Large intestine (tissue), 12 donors: ENCODE results near the gene ACER2. TPM values are rescaled to one million over a fixed set of nuclear protein-coding genes. Genes with fewer than 3 reads are reported as not detected.

Experiments
- DNase-seq, 2 donors: peaks; one replicate each; pipeline versions ENCODE4 v3.0.0 to v3.0.0-alpha.2; 2013
- H3K27ac ChIP-seq: one replicate; pipeline ENCODE4 v1.5.1; 2013; ENCODE audit warnings: low read length
- H3K27me3 ChIP-seq: 2 replicates; pipeline ENCODE4 v1.6.1; 2013; ENCODE audit warnings: low read length; ENCODE audit not compliant: control insufficient read depth, insufficient read depth
- H3K36me3 ChIP-seq: 2 replicates; pipeline ENCODE4 v1.6.1; 2013; ENCODE audit warnings: low read length; ENCODE audit not compliant: control insufficient read depth, insufficient read depth
- H3K4me1 ChIP-seq: one replicate; pipeline ENCODE4 v1.6.1; 2013; ENCODE audit warnings: low read length; ENCODE audit not compliant: control insufficient read depth, insufficient read depth
- H3K4me3 ChIP-seq: one replicate; pipeline ENCODE4 v1.5.1; 2013; ENCODE audit warnings: low read length
- H3K9me3 ChIP-seq: one replicate; pipeline ENCODE4 v1.6.1; 2013; ENCODE audit warnings: mild to moderate bottlenecking, low read depth, low read length, moderate library complexity; ENCODE audit not compliant: control insufficient read depth
- WGBS: methylation state at CpG from one replicate; pipeline ENCODE4 v1.1.5; 2013; ENCODE audit warnings: low lambda C conversion rate; ENCODE audit not compliant: insufficient coverage; 5-methylcytosine and 5-hydroxymethylcytosine counted together
- long read RNA-seq, 11 donors: transcript quantifications; one replicate each; lab custom pipeline, GENCODE V29; 2026
- polyA plus RNA-seq: library from polyadenylated mRNA; unstranded; fragments of 120-200 nt; gene quantifications from one replicate; pipeline ENCODE4 v1.2.1, GENCODE V29; 2013

ACER2 gene
- polyA plus RNA-seq, result 3.5 TPM
- long read RNA-seq, donor 1, result 0 reads
- long read RNA-seq, donor 2, partial matches to known transcripts, result 0 of 1 reads
- long read RNA-seq, donor 2, other reads (novel, unspliced or antisense), result 0 of 1 reads
- long read RNA-seq, donor 3, result 0 reads
- long read RNA-seq, donor 4, result 0 reads
- long read RNA-seq, donor 5, result 0 reads
- long read RNA-seq, donor 6, partial matches to known transcripts, result 0 of 3 reads
- long read RNA-seq, donor 6, other reads (novel, unspliced or antisense), result 0 of 3 reads
- long read RNA-seq, donor 7, partial matches to known transcripts, result 0 of 2 reads
- long read RNA-seq, donor 7, other reads (novel, unspliced or antisense), result 0 of 2 reads
- long read RNA-seq, donor 8, partial matches to known transcripts, result 0 of 2 reads
- long read RNA-seq, donor 8, other reads (novel, unspliced or antisense), result 0 of 2 reads
- long read RNA-seq, donor 9, result 0 reads
- long read RNA-seq, donor 10, partial matches to known transcripts, result 0 of 3 reads
- long read RNA-seq, donor 10, other reads (novel, unspliced or antisense), result 0 of 3 reads
- long read RNA-seq, donor 11, result 0 reads

GRCh38 chr9:19408693-19409400, at the start of gene ACER2:
TSS of gene ACER2 (plus strand) at chr9:19409009. CDS start at chr9:19409085, 76 bp downstream.
- Histone ChIP-seq H3K36me3 (no peaks in the 10 kb centered on the region), H3K9me3 (no peaks in the 10 kb centered on the region), H3K4me3 (peak within 1 kb of the TSS; percentile 79), H3K27ac (peak within 1 kb of the TSS; percentile 45), H3K27me3 (no peaks in the 10 kb centered on the region), H3K4me1 (peaks cover 19% of the 10 kb centered on the region)
- 0% methylated on average over 1 of the region's 61 CpGs for WGBS
- DNase-seq, result peak; percentile 93 to 95

GRCh38 chr9:19369107-19369506, 39.7 kb upstream of the ACER2 start:
- H3K4me3 ChIP-seq, result no peak overlapping the region
- WGBS, result no CpG with 5 or more reads among the region's 2 CpGs
- H3K27me3 ChIP-seq, result no peaks in the 10 kb centered on the region
- H3K9me3 ChIP-seq, result no peaks in the 10 kb centered on the region
- H3K27ac ChIP-seq, result no peak overlapping the region
- H3K4me1 ChIP-seq, result no peaks in the 10 kb centered on the region
- DNase-seq, result no peak
- H3K36me3 ChIP-seq, result peaks cover 49% of the 10 kb centered on the region

- Histone ChIP-seq H3K36me3 (peaks cover 60% of the 10 kb centered on the region), H3K4me3 (no peak overlapping the region), H3K27ac (no peak overlapping the region), H3K9me3 (no peaks in the 10 kb centered on the region), H3K27me3 (no peaks in the 10 kb centered on the region), H3K4me1 (no peaks in the 10 kb centered on the region)
- 100% methylated on average over 2 of the region's 5 CpGs for WGBS
- DNase-seq, result no peak
Observed at GRCh38 chr9:19371942-19372341, 36.9 kb upstream of the ACER2 start.

- Histone ChIP-seq H3K4me1 (peaks cover under 1% of the 10 kb centered on the region), H3K4me3 (no peak overlapping the region), H3K36me3 (peaks cover 63% of the 10 kb centered on the region), H3K27ac (no peak overlapping the region), H3K27me3 (no peaks in the 10 kb centered on the region), H3K9me3 (no peaks in the 10 kb centered on the region)
- DNase-seq, result no peak
- WGBS, result no CpG with 5 or more reads among the region's 8 CpGs
Observed at GRCh38 chr9:19372567-19372966, 36.2 kb upstream of the ACER2 start.

GRCh38 chr9:19373527-19373926, 35.3 kb upstream of the ACER2 start:
- peaks cover 69% of the 10 kb centered on the region for H3K36me3 ChIP-seq
- DNase-seq, result no peak
- no peaks in the 10 kb centered on the region for H3K9me3 ChIP-seq
- no peaks in the 10 kb centered on the region for H3K27me3 ChIP-seq
- no peak overlapping the region for H3K4me3 ChIP-seq
- peaks cover 3% of the 10 kb centered on the region for H3K4me1 ChIP-seq
- H3K27ac ChIP-seq, result no peak overlapping the region

- peaks cover 3% of the 10 kb centered on the region for H3K4me1 ChIP-seq
- H3K27me3 ChIP-seq, result no peaks in the 10 kb centered on the region
- no peak overlapping the region for H3K4me3 ChIP-seq
- peaks cover 61% of the 10 kb centered on the region for H3K36me3 ChIP-seq
- no peak for DNase-seq
- no peaks in the 10 kb centered on the region for H3K9me3 ChIP-seq
- no peak overlapping the region for H3K27ac ChIP-seq
Observed at GRCh38 chr9:19375538-19375937, 33.3 kb upstream of the ACER2 start.

- Histone ChIP-seq H3K4me1 (peaks cover 3% of the 10 kb centered on the region), H3K4me3 (no peak overlapping the region), H3K36me3 (peaks cover 53% of the 10 kb centered on the region), H3K9me3 (no peaks in the 10 kb centered on the region), H3K27me3 (no peaks in the 10 kb centered on the region), H3K27ac (no peak overlapping the region)
- no CpG with 5 or more reads among the region's 2 CpGs for WGBS
- no peak for DNase-seq
Observed at GRCh38 chr9:19376931-19377330, 31.9 kb upstream of the ACER2 start.

GRCh38 chr9:19378164-19378563, 30.6 kb upstream of the ACER2 start:
- peaks cover 46% of the 10 kb centered on the region for H3K36me3 ChIP-seq
- no peaks in the 10 kb centered on the region for H3K9me3 ChIP-seq
- no CpG with 5 or more reads among the region's 4 CpGs for WGBS
- no peak for DNase-seq
- H3K4me3 ChIP-seq, result peak overlapping the region; percentile 62
- no peak overlapping the region for H3K27ac ChIP-seq
- H3K4me1 ChIP-seq, result peaks cover 3% of the 10 kb centered on the region
- H3K27me3 ChIP-seq, result no peaks in the 10 kb centered on the region

- no peak for DNase-seq
- no peaks in the 10 kb centered on the region for H3K9me3 ChIP-seq
Observed at GRCh38 chr9:19378647-19379046, 30.2 kb upstream of the ACER2 start.

GRCh38 chr9:19379283-19379682, 29.5 kb upstream of the ACER2 start:
- no peak for DNase-seq
- Histone ChIP-seq H3K27ac (peak overlapping the region; percentile 72), H3K27me3 (no peaks in the 10 kb centered on the region), H3K4me3 (peak overlapping the region; percentile 62), H3K9me3 (no peaks in the 10 kb centered on the region), H3K4me1 (peaks cover 3% of the 10 kb centered on the region), H3K36me3 (peaks cover 45% of the 10 kb centered on the region)
- WGBS, result 8% methylated on average over 2 of the region's 12 CpGs

More at GRCh38 chr9:19378647-19379046, 30.2 kb upstream of the ACER2 start:
- H3K4me3 ChIP-seq, result peak overlapping the region; percentile 62
- peaks cover 3% of the 10 kb centered on the region for H3K4me1 ChIP-seq
- H3K27me3 ChIP-seq, result no peaks in the 10 kb centered on the region
- H3K27ac ChIP-seq, result peak overlapping the region; percentile 72
- H3K36me3 ChIP-seq, result peaks cover 46% of the 10 kb centered on the region
- no CpG with 5 or more reads among the region's 7 CpGs for WGBS
